ENCODE data around the gene BCAP31.
A peak's percentile ranks its signal among the peaks of the same experiment; 100 is the strongest.
"Not testable (repeated sequence)": the region's sequence is repeated elsewhere in the genome, so short reads cannot be mapped to it uniquely, and the experiment has no call there.

BCAP31 gene

GRCh38 chrX:153693216-153694086, 30.7 kb downstream of the BCAP31 start:
- no peak for TF ChIP-seq POLR2A (IDR thresholded peaks at IDR 0.05; ENCODE audit: low read depth, low read length)
- DNase-seq (ENCODE audit: insufficient read length, low spot score) (no peak), FAIRE-seq (no peak)

GRCh38 chrX:153692611-153693156, 31.5 kb downstream of the BCAP31 start:
- no peak for TF ChIP-seq POLR2A (IDR thresholded peaks at IDR 0.05; ENCODE audit: low read depth, low read length)
- DNase-seq (ENCODE audit: insufficient read length, low spot score) (no peak), FAIRE-seq (no peak)

DNA sequence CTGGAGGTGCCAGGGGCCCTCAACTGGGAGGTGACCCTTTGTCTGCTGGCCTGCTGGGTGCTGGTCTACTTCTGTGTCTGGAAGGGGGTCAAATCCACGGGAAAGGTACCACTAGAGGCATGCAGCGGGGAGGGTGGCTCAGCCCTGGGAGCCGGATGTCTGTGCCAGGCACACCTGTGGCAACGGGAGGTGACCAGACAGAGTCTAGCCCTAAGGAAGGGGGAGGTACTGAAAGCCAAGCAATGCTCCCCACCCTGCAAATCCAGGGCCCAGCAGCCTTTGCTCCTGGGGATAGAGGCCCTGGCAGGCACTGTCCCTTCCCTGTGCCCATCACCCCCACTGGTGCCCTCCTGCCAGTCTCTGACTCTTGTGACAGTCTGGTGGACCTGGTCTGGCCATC, 32.2 kb downstream of the BCAP31 start:
- DNase-seq (ENCODE audit: insufficient read length, low spot score), result no peak
- FAIRE-seq, result no peak
- no peak for TF ChIP-seq POLR2A (IDR thresholded peaks at IDR 0.05; ENCODE audit: low read depth, low read length)

GRCh38 chrX:153691032-153691827, 33.0 kb downstream of the BCAP31 start:
- FAIRE-seq; DNase-seq (ENCODE audit: insufficient read length, low spot score): not testable (repeated sequence)

DNA sequence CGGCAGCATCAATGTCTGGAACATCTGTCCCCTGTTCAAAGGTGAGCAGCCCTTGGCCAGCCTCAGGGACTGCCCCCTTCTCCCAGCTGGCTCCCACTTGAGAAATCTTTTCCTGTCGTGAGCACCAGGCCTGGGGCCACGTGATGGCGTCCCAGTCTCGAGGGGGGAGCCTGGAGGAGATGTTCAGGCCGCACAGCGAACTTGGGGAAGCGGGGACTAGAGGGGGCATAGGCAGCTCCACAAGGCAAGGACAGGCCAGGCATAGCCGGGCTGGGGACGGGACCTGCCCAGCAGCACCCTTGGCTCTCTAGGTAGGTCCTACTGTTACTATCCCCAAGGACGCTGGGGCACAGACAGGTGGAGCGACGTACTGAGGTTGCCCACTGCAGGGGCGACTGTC, 33.7 kb downstream of the BCAP31 start:
- TF ChIP-seq POLR2A (IDR thresholded peaks at IDR 0.05; ENCODE audit: low read depth, low read length), result no peak
- no peak for DNase-seq (ENCODE audit: insufficient read length, low spot score)
- FAIRE-seq, result no peak

DNA sequence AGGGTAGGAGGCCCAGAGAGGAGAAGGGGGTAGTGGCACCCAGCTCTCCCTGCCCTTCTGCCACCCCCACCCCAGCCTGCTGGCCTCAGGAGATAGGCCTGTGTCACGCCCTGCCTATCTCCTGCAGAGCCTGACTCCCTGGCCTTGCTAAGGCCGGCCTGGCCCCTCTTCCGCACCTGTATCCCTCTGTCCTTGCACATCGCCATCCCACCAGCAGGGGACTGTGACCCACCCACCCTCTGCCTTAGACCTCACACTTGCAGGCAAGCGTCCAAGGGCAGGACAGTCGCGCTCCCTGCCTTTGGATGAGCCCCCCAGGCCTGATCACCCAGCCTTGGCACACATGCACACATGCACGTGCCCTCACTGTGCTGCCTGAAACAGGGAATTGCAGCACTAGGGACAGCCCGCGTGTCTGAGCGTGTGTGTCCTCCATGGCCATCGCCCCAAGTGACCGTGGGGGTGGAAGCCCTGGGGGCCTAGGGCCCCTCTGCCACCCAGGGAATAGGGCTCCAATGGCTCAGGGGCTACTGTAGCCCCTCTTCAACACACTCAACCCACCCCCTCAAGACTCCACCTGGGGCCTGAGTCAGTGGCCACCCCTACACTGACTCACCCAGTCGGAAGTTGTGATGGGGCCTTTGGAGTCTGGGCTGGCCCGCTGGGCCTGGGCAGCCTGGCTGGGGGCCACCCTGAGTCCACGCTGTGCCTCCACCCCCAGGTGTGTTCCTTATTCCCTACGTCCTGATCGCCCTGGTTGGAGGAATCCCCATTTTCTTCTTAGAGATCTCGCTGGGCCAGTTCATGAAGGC, 34.3 kb downstream of the BCAP31 start:
- DNase-seq (ENCODE audit: insufficient read length, low spot score), result no peak

DNA sequence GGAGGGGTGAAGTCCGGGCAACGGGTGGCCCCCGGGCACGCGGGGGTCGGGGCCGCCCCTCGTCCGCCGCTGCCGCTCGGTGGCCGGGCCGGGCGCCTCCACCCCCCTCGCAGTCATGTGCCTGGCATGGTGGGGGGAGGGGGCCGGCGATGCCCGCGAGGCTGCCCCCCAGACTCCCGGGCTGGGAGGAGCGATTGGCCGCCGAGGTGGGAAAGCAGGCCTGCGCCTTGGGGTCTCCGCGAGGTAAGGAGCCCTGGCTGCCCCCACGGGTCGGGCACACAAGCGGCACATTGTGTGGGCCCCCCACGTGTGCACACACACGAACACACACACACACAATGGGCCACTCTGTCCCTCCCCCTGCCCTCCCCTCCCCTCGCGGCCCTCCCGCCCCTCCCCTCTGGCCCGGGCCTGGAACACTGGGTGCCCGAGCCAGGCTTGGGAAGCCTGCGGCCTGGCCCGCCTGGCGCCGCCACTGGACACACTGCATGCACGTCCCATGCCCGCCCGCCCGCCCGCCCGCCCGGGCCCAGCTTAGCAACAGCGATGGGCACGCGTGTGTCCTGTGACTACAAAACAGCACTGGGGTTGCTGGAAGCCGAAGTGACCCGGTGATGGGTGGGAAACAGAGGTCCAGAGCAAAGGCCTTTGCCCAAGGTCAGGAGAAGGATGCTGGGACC, 35.1 kb downstream of the BCAP31 start:
- no peak for DNase-seq (ENCODE audit: insufficient read length, low spot score)
- no peak for FAIRE-seq
- TF ChIP-seq POLR2A (IDR thresholded peaks at IDR 0.05; ENCODE audit: low read depth, low read length), result no peak

More for the DNA sequence above, 34.3 kb downstream of the BCAP31 start:
- FAIRE-seq, result no peak
- TF ChIP-seq POLR2A (IDR thresholded peaks at IDR 0.05; ENCODE audit: low read depth, low read length), result no peak

GRCh38 chrX:153688506-153688905, 35.7 kb downstream of the BCAP31 start:
- TF ChIP-seq POLR2A (IDR thresholded peaks at IDR 0.05; ENCODE audit: low read depth, low read length), result no peak
- DNase-seq (ENCODE audit: insufficient read length, low spot score) (no peak), FAIRE-seq (no peak)

DNA sequence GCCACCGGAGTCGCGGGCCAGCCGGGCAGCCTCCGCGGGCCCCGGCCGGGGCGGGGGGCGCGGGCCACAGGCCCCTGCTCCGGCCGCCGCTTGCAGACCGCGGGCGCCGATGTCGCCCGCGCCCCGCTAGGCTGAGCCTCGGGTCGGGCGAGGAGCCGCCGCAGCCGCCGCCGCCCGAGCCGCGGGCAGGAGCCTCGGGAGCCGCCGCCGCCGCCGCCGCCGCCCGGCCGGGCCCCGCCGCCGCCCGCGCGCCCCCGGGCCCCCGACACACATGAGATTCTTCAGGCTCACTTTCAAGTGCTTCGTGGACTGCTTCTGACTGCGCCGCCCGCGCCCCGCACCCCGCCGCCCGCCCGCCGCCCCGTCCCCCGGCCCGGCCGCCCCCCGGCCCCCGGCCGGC, 36.1 kb downstream of the BCAP31 start:
- TF ChIP-seq POLR2A (IDR thresholded peaks at IDR 0.05; ENCODE audit: low read depth, low read length), result no peak
- no peak for DNase-seq (ENCODE audit: insufficient read length, low spot score)
- no peak for FAIRE-seq

DNA sequence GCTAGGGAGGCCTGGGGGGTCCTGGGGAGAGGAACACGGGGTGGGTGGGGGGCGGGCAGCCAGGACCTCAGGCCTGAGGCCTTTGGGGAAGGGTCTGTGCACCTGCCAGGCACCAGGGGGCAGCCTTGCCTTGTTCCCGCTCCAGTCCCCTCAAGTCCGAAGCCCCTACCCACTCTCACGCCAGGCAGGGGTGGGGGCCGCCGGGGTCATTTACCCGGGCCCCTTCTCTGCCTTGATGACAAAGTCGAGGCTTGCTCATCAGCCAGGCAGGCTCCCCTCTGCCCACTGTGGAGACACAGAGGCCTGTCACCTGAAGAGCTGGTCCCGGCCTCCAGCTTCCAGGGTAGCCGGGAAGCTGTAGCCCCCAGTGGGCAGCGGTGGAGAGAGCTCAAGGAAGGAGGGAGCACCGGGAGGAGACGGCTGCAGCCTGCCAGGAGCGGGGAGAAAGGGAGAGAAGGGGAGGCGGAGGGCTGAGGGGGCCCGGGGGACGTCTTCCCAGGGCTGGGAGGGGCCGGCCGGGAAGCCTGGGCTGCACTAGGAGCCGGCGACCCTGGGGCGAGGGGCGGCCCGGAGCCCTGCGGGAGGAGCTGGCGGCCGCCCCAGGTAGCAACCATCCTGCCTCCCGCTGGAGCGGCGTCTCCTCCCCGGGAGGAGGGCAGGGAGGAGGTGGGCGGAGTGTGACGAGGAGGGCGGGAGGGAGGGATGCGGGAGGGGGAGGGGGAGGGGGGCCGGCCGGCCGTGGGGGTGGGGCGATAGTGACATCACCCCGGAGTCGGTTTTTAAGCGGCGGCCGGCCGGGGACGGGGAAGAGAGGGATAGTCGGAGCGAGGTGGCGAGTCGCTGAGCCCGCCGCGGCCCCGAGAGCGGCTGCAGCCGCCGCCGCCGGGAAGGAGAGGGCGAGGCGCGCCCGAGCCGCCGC, 36.8 kb downstream of the BCAP31 start, which contains the start of gene SLC6A8:
TSS of gene SLC6A8 (plus strand) at position 806 of the 919 bp plus-strand sequence. CDS start 649 bp downstream, outside the sequence.
- peak; percentile 63 for DNase-seq (ENCODE audit: insufficient read length, low spot score)
- peak; percentile 82 for TF ChIP-seq POLR2A (IDR thresholded peaks at IDR 0.05; ENCODE audit: low read depth, low read length)
- no peak for FAIRE-seq

- FAIRE-seq, result no peak
- no peak for TF ChIP-seq POLR2A (IDR thresholded peaks at IDR 0.05; ENCODE audit: low read depth, low read length)
- DNase-seq (ENCODE audit: insufficient read length, low spot score), result no peak
Measured at GRCh38 chrX:153686711-153687110, 37.5 kb downstream of the BCAP31 start.
